ENCODE data around the gene TRIM42. TPM values are rescaled to one million over a fixed set of nuclear protein-coding genes. Genes with fewer than 3 reads are reported as not detected.

Gene TRIM42
- total RNA-seq, result not detected in 2 replicates

DNA sequence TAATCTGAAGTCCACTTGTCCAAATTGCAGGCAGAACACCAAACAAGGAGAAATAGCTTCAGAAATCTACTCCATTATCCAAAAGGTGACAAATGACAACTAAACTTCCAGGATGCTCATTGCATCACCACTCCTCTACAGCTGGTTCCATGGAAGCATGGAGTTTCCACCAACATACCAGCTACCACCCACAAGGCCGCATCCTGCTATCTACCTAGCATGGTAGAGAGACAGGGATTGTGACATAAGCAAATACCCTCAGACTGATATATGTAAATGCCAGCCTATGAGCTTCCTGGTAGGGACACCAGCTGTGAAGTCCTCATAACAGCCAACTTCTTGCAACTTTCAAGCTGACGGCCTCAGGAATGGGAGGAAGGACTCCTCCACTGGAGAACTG, at the start of gene TRIM42:
Gene TRIM42 (plus strand): TSS at position 301 of the 400 bp plus-strand sequence. CDS start 166 bp downstream, outside the sequence.
- intact Hi-C loops (cut with micrococcal nuclease), result no loop called here

DNA sequence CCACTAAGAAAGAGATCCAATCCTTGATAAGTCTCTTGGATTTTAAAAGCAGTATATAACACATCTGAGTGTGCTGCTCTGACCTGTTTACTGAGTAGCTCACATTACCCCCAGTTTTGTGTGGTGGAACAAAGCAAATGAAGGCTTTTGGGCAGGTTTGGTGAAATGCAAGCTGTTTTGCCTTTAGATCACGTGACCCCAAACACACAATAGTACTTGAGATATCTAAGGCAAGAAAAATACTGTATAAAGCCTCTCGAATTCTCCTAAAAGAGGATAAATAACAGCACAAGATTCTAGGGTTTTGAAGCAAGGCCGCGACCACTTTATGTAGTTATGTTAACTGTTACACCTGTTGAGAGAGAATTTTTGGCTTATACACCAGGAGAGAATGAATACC, 49.3 kb upstream of the TRIM42 start:
- intact Hi-C loops (cut with micrococcal nuclease), result no loop called here

DNA sequence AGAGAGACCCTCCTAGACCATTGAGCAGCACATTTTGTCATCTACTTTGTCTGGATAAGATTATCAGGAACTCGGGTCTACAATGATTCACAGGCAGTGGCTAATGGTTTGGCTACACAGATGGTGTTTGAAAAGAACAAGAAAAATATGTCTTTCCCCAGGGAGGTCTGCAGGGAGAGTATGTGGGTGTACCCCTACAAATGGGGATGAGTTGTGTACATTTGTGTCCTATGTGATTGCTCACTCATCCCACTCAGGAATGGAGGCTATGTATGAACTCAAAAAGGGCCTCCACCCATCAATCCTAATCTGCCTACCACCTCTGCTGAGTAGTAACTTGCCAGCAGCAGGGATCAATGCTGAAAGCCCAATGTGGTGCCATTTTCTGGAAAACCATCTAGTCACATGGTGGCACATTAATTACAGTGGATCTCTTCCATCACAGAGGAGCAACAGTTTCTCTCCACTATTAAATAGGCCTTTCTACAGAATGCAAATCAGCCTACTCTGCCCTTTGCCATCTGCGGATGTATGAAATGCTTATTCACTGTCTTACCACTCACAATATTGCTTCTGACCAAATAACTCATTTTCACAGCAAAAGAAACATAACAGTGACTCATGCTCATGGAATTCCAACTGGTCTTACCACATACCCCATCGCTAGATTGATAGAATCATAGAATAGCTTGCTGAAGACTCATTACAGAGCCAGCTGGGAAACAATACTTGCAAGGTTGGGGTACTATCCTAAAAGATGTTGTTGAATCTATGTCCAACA, 48.3 kb upstream of the TRIM42 start:
- intact Hi-C loops (cut with micrococcal nuclease), result no loop called here

DNA sequence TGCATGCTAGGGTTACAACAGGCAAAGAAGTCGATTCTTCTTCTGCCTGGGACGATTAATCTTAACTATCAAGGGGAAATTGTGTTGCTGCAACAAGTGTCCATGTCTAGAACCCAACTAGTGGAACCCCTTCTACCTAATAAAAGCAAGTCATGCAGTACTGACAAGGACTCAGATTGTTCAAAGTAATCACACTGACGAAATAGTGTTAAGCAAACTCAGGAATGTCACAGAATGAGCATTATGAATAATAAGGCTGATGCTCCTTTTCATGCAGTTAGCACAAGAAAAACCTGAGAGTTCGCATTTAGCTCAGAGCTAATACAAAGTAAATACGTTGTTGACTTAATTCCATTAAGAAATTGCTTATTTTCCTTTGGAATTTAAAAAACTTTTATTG, 47.5 kb upstream of the TRIM42 start:
- intact Hi-C loops (cut with micrococcal nuclease), result no loop called here

DNA sequence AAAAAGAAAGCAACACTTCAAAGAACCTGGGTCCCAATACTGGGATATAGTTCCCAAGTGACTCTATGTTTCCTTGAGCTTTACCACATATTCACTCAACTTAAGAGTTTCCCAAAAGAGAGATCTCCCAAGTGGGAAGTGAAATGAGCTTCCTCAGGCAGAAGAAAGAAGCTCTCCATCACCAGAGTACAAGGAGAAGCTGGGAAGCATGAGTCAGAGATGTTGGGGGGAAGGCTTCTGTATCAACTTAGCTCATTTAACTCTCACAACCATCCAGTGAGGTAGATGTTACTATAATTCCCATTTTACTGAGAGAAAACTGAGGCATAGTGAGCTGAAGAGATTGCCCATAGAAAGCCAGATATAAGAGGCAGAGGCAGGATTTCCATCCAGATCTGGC, 47.0 kb upstream of the TRIM42 start:
- intact Hi-C loops (cut with micrococcal nuclease), result no loop called here

DNA sequence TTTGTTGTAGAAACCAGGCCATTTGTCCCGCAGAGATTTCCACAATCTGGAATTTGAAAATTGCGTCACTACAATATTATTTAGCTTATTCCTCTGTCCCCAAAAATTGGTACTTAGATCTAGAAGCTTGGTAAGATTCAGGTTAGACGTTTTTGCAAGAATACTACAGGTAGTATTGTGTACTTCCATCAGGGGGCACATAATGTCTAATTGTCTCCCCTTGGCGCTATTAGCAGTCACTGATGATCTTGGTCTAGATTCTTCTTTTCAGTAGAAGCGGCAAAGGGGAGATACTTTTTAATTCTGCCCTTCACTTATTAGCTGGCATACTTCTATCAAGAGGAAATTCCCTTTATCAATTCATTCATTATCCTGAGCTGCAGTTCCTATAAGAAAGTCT, 42.6 kb upstream of the TRIM42 start:
- intact Hi-C loops (cut with micrococcal nuclease), result no loop called here

DNA sequence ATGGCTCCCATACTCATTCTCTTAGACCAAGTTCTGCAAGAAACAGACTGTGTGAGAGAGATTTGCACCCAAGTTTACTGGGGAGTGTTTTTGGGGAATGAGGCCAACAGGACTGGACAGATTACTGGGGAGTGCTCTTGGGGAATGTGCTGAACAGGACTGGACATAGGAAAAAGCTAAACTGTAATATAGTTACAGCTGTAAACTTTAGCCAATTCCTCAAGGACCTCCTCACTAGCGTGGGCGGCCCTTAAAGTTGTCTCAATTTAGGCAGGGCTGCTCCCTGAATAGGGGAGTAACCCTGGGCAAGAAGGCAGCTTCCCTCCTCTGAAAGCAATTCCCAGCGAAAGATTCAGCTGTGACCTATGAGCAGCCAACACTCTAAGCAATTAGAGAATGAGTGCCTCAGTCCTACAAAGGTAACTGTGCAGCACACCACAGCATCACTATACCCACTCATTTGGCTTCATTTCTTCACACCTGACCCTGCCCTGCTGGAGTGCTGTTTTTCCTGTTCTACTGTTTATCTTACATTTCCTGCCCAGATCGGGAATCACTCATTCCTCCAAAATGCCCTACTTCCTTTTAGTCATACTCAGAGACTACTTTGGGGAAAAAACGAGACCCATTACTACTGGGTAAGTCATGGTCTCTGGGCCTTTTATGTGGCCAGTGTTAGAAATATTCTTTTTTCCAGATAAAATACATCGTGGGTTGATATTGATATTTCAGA, 41.3 kb upstream of the TRIM42 start:
- intact Hi-C loops (cut with micrococcal nuclease), result no loop called here

DNA sequence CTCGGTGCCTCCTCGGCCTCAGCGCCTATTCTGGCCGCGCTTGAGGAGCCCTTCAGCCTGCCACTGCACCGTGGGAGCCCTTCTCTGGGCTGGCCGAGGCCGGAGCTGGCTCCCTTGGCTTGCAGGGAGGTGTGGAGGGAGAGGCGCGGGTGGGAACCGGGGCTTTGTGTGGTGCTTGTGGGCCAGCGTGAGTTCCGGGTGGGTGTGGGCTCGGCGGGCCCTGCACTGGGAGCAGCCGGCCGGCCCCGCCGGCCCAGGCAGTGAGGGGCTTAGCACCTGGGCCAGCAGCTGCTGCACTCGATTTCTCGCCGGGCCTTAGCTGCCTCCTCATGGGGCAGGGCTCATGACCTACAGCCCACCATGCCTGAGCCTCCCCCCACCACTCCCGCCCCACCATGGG, 26.6 kb upstream of the TRIM42 start:
- intact Hi-C loops (cut with micrococcal nuclease), result no loop called here

DNA sequence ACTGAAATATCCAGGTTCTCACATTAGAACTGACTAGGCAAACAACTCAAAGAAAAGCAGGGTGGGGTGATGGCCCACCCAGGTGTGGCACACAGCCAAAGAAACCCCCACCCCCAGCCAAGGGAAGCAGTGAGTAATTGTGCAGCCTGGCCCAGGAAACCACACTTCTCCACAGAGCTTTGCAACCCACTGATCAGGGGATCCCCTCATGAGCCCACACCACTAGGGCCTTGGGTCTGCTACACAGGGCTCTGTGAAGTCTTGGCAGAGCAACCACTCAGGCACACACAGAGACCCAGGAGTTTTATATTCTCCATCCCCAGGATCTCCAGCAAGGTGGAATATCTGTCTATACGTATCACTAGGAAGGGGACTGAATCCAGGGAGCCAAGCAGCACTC, 22.2 kb upstream of the TRIM42 start:
- intact Hi-C loops (cut with micrococcal nuclease), result no loop called here

DNA sequence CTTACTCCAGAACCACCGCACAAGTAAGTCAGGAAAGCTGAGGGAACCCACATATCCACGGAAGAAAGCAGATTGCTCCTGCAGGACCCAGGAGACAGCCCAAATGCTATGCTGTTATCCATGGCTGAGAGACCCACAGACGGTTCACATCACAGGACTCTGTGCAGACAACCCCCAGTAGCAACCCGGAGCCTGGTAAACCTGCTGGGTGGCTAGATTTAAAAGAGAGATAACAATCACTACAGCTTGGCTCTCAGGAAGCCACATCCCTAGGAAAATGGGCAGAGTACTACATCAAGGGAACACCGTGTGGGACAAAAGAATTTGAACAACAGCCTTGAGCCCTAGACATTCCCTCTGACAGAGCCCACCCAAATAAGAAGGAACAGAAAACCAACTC, 13.8 kb upstream of the TRIM42 start:
- intact Hi-C loops (cut with micrococcal nuclease), result no loop called here

DNA sequence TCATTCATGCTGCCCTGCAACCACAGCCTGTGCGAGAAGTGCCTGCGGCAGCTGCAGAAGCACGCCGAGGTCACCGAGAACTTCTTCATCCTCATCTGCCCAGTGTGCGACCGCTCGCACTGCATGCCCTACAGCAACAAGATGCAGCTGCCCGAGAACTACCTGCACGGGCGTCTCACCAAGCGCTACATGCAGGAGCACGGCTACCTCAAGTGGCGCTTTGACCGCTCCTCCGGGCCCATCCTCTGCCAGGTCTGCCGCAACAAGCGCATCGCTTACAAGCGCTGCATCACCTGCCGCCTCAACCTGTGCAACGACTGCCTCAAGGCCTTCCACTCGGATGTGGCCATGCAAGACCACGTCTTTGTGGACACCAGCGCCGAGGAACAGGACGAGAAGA, 4.7 kb downstream of the TRIM42 start:
- intact Hi-C loops (cut with micrococcal nuclease), result no loop called here

DNA sequence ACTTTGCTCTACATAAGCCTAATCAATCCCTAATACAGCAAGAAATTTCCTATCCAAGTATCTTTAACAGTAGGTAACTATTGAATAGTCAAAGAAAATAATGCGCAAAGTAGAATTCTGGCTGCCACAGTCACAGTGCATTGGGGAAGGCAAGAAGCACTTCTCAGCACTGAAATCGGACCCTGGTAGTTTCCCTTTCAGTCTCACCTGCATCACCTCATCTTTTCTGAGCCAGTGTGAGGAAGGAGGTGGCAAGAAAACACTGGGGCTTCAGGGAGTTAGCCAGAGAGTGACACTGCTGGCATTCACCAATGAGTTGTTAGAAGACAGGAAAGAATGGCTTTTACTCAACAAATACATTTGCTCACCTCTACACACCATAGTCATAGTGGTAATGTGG, 8.3 kb downstream of the TRIM42 start:
- intact Hi-C loops (cut with micrococcal nuclease), result no loop called here

DNA sequence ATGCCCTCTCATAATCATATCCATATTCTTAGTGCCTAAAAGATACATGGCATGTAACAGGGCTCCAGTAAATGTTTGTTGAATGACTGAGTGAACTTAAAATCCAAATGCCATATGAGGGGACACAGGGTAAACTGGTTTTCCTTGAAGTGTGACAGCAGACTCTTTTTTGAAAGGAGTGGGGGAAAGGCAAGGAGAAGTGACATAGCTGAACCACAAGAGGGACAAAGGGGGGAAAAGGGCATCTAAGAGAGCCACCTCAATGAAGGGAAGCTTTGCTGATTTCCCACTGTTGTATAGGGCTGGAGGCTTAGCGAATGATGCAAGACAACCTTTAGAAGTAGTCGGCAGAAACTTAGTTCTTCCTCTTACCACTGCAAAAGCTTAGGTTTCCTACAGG, 9.1 kb downstream of the TRIM42 start:
- intact Hi-C loops (cut with micrococcal nuclease), result no loop called here

DNA sequence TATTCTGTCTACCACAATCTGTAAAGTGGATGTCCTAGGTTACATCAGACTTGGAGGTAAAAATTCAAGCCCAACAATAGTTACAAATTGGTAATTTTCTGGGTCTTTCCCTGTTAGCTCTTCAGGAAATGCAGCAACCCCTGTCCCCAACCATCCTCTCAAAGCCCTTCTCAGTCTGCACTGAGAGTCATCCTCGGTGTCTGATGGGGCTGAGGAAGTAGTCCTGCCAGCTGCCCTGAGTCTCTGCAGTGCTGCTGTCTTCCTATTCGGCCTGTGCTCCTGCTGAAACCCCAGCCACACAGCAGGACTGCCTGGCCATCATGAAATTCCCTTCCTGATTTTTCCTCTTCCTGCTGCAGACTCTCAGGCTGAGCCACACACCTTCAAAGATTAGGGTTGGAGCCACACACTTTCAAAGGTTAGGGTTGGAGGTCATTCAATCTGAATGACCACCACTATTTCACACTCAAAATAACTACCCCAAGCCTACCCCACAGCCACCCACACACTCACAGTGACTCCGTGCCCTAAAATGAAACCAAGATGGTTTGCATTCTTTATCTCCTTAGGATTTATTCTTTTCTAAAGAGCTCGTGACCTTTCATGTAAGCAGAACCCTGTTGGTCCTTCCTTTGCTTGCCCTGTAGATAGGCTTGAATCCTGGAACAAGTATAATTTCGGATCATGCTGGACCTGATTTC, 17.6 kb downstream of the TRIM42 start:
- intact Hi-C loops (cut with micrococcal nuclease), result no loop called here

DNA sequence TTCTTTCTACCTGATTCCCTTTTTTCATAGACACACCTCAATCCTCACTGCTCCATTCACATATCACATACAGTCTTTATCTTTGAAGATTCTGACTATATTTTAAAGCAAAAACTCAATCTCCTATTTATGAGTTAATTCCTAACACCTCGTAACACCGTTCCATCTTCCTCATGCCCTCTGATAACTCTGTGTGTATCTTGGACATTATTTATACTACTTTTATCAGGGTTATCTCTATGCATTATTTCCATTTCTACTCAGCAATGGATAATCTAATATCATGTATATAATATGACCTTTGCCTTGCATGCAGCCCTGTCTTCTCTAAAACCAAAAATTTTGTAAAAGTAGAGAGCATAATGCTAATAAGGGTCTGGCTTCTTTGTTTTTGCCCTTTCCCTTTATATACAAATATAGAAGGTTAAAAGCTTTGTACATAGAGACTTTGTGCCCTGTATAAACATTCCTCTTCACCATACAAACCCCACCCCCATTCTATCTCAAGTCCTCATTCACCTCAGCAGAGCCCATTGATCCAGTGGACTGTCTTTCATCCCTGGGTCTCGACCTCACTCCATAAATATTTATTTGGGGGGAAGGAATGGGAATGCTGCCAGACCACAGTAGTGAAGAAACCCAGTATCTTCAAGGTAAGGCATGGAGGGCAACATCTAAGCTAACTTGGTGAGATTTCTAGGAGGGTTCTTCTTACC, 21.8 kb downstream of the TRIM42 start:
- intact Hi-C loops (cut with micrococcal nuclease), result no loop called here

DNA sequence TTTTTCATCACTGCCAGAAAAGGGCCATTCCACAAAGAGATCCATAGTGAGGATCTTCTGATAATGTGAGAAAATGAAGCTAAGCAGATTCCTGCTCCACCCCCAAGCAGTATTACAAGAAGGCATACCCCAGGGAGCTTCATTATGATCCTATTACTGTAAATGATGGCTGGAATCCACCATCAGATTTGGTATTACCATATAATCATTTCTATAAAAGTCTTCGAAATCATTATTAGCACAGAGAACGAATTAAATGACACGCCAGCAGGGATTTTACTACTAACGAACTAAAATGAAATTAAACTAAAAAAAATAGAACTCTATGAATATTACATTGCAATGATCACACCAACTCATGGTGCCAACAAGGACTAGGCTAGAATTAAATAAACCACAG, 24.4 kb downstream of the TRIM42 start:
- intact Hi-C loops (cut with micrococcal nuclease), result no loop called here

DNA sequence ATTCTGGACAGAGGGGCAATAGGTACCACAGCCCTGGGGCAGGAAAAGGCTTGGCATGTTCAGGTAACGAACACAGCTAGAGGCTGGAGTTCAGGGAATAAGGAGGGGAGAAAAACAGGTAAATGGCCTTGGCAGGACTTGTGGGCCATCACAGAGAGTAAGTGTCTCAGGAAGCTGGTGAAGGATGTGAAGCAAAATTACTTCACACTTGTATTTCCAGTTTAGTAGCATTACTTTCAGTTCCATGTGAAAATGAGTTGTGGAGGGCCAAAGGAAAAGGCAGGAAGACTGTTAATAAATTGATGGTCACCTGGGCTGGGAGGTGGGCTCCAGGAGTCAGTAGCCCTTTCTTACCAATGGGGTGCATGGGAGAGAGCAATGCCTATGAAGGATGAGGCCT, 25.6 kb downstream of the TRIM42 start:
- intact Hi-C loops (cut with micrococcal nuclease), result no loop called here

DNA sequence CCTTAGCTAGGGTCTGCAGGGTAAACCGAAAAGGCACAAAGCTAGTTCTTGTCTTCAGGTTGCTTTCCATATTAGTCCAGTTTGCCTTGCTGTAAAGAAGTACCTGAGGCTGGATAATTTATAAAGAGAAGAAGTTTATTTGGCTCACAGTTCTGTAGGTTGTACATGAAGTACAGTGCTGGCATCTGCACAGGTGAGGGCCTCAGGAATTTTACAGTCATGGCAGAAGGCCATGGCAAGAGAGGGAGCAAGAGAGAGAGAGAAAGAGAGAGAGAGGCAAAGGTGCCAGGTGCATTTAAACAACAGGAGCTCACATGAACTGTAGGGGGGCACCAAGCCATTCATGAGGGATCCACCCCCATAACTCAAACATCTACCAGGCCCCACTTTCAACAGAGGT, 26.9 kb downstream of the TRIM42 start:
- intact Hi-C loops (cut with micrococcal nuclease), result no loop called here

DNA sequence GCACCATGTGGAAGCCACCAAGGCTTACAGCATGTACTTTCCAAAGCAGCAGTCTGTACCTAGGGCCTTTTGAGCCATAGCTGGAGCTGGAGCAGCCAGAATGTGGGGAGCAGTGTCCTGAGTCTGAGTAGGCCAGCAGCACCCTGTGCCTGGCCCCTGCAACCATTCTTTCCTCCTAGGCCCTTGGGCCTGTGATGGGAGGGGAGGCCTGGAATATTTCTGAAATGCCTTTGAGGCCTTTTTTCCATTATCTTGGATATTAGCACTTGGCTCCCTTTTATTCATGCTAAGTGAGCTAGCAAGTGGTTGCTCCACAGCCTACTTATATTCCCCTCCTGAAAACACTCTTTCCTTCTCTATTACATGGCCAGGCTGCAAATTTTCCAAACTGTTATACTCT, 28.1 kb downstream of the TRIM42 start:
- intact Hi-C loops (cut with micrococcal nuclease), result no loop called here

DNA sequence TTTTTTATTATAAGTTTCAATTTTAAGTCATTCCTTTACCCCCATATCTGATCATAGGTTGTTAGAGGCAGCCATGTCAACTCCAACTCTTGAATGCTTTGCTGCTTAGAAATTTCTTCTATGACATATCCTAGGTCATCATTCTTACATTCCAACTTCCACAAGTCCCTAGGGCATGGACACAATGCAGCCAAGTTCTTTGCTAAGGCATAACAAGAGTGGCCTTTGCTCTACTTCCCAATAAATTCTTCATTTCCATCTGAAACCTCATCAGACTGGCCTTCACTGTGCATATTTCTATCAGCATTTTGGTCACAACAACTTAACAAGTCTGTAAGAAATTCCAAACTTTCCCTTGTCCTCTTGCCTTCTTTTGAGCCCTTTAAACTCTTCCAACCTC, 28.5 kb downstream of the TRIM42 start:
- intact Hi-C loops (cut with micrococcal nuclease), result no loop called here

DNA sequence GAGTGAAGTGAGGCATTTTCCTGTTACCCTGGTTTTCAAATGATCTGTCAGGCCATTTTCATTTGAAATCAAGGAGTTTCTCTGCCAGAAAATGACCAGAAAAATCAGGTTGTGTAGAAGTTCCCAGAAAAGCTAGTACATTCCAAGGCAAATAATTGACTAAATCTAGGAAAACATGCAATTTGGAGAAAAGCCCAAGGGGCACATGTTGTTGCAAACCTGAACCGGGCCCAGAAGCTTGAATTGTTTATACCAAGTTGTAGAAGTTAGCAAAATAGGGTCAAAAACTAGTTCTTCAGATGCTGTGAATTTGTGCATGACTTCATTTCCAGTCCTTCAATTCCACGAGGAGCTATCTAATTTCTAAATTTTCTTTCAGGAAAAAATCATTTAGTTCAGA, 31.0 kb downstream of the TRIM42 start:
- intact Hi-C loops (cut with micrococcal nuclease), result no loop called here

DNA sequence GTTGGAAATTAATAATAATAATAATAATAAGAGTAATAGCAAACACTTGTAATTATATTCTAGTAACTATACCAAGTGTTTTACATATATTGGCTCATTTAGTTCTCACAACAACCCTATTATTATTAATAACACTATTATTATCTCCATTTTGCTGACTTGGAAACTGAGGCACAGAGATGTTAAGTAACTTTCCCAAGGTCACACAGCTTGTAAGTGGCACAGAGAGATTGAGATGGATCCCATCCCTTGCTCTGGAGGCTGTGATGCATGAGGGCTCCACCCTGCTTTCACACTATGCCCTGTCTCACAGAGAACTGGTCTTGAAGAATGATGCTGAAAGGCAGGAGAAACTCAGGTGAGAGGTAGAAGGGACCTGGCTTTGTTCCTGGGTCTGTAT, 31.9 kb downstream of the TRIM42 start:
- intact Hi-C loops (cut with micrococcal nuclease), result no loop called here
